ENCODE results near the gene EML4. TPM values are rescaled to one million over a fixed set of nuclear protein-coding genes. Genes with fewer than 3 reads are reported as not detected.
"Not testable (repeated sequence)": the region's sequence is repeated elsewhere in the genome, so short reads cannot be mapped to it uniquely, and the experiment has no call there.

EML4 gene
- total RNA-seq, 2 donors from 2014 or later = 4.4 to 9.3 TPM

GRCh38 chr2:42132191-42132965, 36.8 kb upstream of the EML4 start:
- Histone ChIP-seq H3K9me3 (no peaks in the 10 kb centered on the region), H3K36me3 (no peaks in the 10 kb centered on the region), H3K4me3 (peak overlapping the region in 1 of 2 donors; percentile 10), H3K4me1 (peaks cover 0 to 38% of the 10 kb centered on the region in 2 donors), H3K27me3 (no peaks in the 10 kb centered on the region), H3K27ac (peak overlapping the region; percentile 26 to 48)
- TF ChIP-seq CTCF (IDR thresholded peaks at IDR 0.05) = no peak
- DNase-seq (ENCODE audit: low spot score) = no peak

GRCh38 chr2:42132966-42133641, 36.0 kb upstream of the EML4 start:
- peak overlapping the region in 1 of 2 donors; percentile 10 for H3K4me3 ChIP-seq
- H3K36me3 ChIP-seq = no peaks in the 10 kb centered on the region
- H3K27me3 ChIP-seq = no peaks in the 10 kb centered on the region
- peak; percentile 90 for DNase-seq (ENCODE audit: low spot score)
- no peak for TF ChIP-seq CTCF (IDR thresholded peaks at IDR 0.05)
- no peaks in the 10 kb centered on the region for H3K9me3 ChIP-seq
- H3K4me1 ChIP-seq = peaks cover 0 to 43% of the 10 kb centered on the region in 2 donors
- H3K27ac ChIP-seq = peak overlapping the region; percentile 26 to 41

- H3K9me3 ChIP-seq = no peaks in the 10 kb centered on the region
- peak overlapping the region in 1 of 2 donors; percentile 26 for H3K27ac ChIP-seq
- TF ChIP-seq CTCF (IDR thresholded peaks at IDR 0.05) = no peak
- DNase-seq (ENCODE audit: low spot score) = no peak
- peaks cover 0 to 49% of the 10 kb centered on the region in 2 donors for H3K4me1 ChIP-seq
- no peaks in the 10 kb centered on the region for H3K36me3 ChIP-seq
- H3K4me3 ChIP-seq = no peak overlapping the region
- no peaks in the 10 kb centered on the region for H3K27me3 ChIP-seq
Measured at GRCh38 chr2:42133771-42134195, 35.4 kb upstream of the EML4 start.

- not testable (repeated sequence) for H3K36me3 ChIP-seq; H3K27ac ChIP-seq; H3K9me3 ChIP-seq; DNase-seq (ENCODE audit: low spot score); H3K4me3 ChIP-seq; H3K27me3 ChIP-seq
- H3K4me1 ChIP-seq = peaks cover 0 to 56% of the 10 kb centered on the region in 2 donors
Measured at GRCh38 chr2:42134401-42134932, 34.7 kb upstream of the EML4 start.

- Histone ChIP-seq H3K9me3 (no peaks in the 10 kb centered on the region), H3K27ac (no peak overlapping the region), H3K36me3 (no peaks in the 10 kb centered on the region), H3K4me1 (peaks cover 0 to 59% of the 10 kb centered on the region in 2 donors), H3K4me3 (no peak overlapping the region), H3K27me3 (no peaks in the 10 kb centered on the region)
- DNase-seq (ENCODE audit: low spot score) = no peak
- TF ChIP-seq CTCF (IDR thresholded peaks at IDR 0.05) = no peak
Measured at GRCh38 chr2:42135381-42136312, 33.5 kb upstream of the EML4 start.
